SH-SY5Y (cell line): Measurements from ENCODE around the gene CORO1A.

Source experiments
- GATA2 ChIP-seq: IDR thresholded peaks from 2 replicates; pipeline ENCODE4 v1.6.1; 2011; ENCODE audit warnings: mild to moderate bottlenecking, low read depth, low read length
- GATA3 ChIP-seq: IDR thresholded peaks from 2 replicates; pipeline ENCODE4 v1.6.1; 2011; ENCODE audit warnings: low read depth, mild to moderate bottlenecking, low read length, moderate library complexity

DNA sequence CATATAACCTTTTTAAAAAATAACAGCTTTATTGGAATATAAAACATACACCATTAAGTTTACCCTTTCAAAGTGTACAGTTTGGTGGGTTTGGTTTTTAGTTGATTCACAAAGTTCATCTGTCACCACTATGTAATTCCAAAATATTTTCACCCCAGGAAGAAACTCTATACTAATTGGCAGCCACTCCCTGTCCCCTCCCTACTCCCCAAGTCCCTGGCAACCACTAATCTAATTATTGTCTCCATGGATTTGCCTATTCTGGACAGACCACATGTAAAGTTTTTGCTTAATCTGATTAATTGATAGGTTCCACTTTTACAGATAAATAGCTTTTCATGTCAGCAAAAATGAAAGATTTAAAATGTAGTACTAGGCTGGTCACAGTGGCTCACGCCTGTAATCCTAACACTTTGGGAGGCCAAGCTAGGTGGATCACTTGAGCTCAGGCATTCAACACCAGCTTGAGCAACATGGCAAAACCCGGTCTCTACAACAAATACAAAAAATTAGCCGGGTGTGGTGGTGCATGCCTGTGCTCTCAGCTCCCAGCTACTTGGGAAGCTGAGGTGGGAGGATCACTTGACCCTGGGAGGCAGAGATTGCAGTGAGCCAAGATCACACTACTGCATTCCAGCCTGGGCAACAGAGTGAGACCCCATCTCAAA, 35.4 kb upstream of the CORO1A start:
- TF ChIP-seq GATA2 (no peak), GATA3 (no peak)
